GM12873 (cell line): Measurements from ENCODE around the gene MED6.

Experiments used
- CTCF ChIP-seq: IDR thresholded peaks from 2 replicates; pipeline ENCODE4 v1.5.1; 2012; ENCODE audit warnings: low read depth, mild to moderate bottlenecking, moderate library complexity, low read length, control low read depth; ENCODE audit not compliant: insufficient read depth; ENCODE audit errors: missing control alignments

Gene MED6

GRCh38 chr14:70641548-70642302 is 41.3 kb upstream of the MED6 start, which contains the start of gene TTC9:
TSS of gene TTC9 (plus strand) at chr14:70641916. CDS start at chr14:70642130, 214 bp downstream.
- TF ChIP-seq CTCF = no peak

- peak; percentile 23 for TF ChIP-seq CTCF
Observed at GRCh38 chr14:70640938-70641547, 40.6 kb upstream of the MED6 start.

GRCh38 chr14:70638416-70638815 is 38.0 kb upstream of the MED6 start:
- TF ChIP-seq CTCF = no peak

- TF ChIP-seq CTCF = no peak
Observed at GRCh38 chr14:70635971-70636595, 35.6 kb upstream of the MED6 start.

- no peak for TF ChIP-seq CTCF
Observed at GRCh38 chr14:70631948-70632347, 31.5 kb upstream of the MED6 start.

- TF ChIP-seq CTCF = no peak
Observed at GRCh38 chr14:70624972-70625371, 24.5 kb upstream of the MED6 start.

GRCh38 chr14:70622111-70622712 is 21.8 kb upstream of the MED6 start:
- TF ChIP-seq CTCF = peak; percentile 94
